MCF 10A (cell line): ENCODE results near the gene KCNJ10. TPM values are rescaled to one million over a fixed set of nuclear protein-coding genes. Genes with fewer than 3 reads are reported as not detected.

Experiments used
- BruUV-seq: library from RNA; stranded (reverse); fragments of 400-500 nt; replicated peaks from 2 replicates; lab custom pipeline; 2021; lab: Mats Ljungman, UMichigan
- CTCF ChIA-PET: fragments of 300-600 bp; sonication (Branson Sonifier 250); formaldehyde crosslinking; extraction: SDS; loops from one replicate; lab custom pipeline; 2021; ENCODE audit warnings: antibody characterized with exemption, inconsistent platforms; lab: Yijun Ruan, JAX
- POLR2A ChIA-PET: fragments of 300-600, 350-650 bp; sonication (Branson Sonifier 250); formaldehyde crosslinking; extraction: SDS; loops from one replicate; lab custom pipeline; 2020; ENCODE audit warnings: antibody characterized with exemption, inconsistent platforms; lab: Yijun Ruan, JAX
- DNase-seq: peaks from one replicate; pipeline ENCODE4 v3.0.0-alpha.2; 2018; ENCODE audit not compliant: unreplicated experiment
- H3K27ac Mint-ChIP-seq: one replicate; pipeline ENCODE4 v1.8.0; 2022; ENCODE audit warnings: mild to moderate bottlenecking, low read depth, mixed read lengths; ENCODE audit not compliant: unreplicated experiment
- H3K27me3 Mint-ChIP-seq: one replicate; pipeline ENCODE4 v1.8.0; 2022; ENCODE audit warnings: mixed read lengths; ENCODE audit not compliant: insufficient read depth, unreplicated experiment
- H3K36me3 Mint-ChIP-seq: one replicate; pipeline ENCODE4 v1.8.0; 2022; ENCODE audit warnings: mild to moderate bottlenecking, moderate library complexity, mixed read lengths; ENCODE audit not compliant: insufficient read depth, unreplicated experiment
- H3K4me1 Mint-ChIP-seq: one replicate; pipeline ENCODE4 v1.8.0; 2022; ENCODE audit warnings: mixed read lengths; ENCODE audit not compliant: insufficient read depth, unreplicated experiment
- H3K4me3 Mint-ChIP-seq: one replicate; pipeline ENCODE4 v1.8.0; 2022; ENCODE audit warnings: mild to moderate bottlenecking, moderate library complexity, mixed read lengths; ENCODE audit not compliant: unreplicated experiment
- H3K9me3 Mint-ChIP-seq: one replicate; pipeline ENCODE4 v1.8.0; 2022; ENCODE audit warnings: mixed read lengths; ENCODE audit not compliant: unreplicated experiment
- CTCF ChIP-seq: fragments of 200-600 bp; IDR thresholded peaks from one replicate; pipeline ENCODE4 v1.8.0; 2022; ENCODE audit warnings: antibody characterized with exemption, mild to moderate bottlenecking; ENCODE audit not compliant: unreplicated experiment
- intact Hi-C: fragments of 100-400 bp; cut with micrococcal nuclease; formaldehyde crosslinking; loops from 2 replicates; pipeline ENCODE4 v1.14.1; 2022
- total RNA-seq: library from RNA; stranded (reverse); gene quantifications from 2 replicates; pipeline ENCODE4 v1.2.3, GENCODE V29; 2022

Gene KCNJ10
- total RNA-seq, 1 experiment from 2014 or later = not detected

- no peaks in the 10 kb centered on the region for H3K27me3 Mint-ChIP-seq
- H3K4me3 Mint-ChIP-seq = no peak overlapping the region
- no peak overlapping the region for H3K27ac Mint-ChIP-seq
- DNase-seq = peak; percentile 67
- CTCF ChIA-PET = interaction anchor here (0.6 to 14.6 kb wide), 13 partner anchors 12 to 823 kb away, joined by 3 to 248 read pairs (median 4); no protein-coding TSS in a partner anchor
- no TSS peak for BruUV-seq
- POLR2A ChIA-PET = interaction anchor here (0.9 to 4.0 kb wide), 2 partner anchors 12 to 58 kb away, joined by 6 to 52 read pairs; partner anchors contain the start of gene PIGM
- intact Hi-C loops = no loop called here
- H3K36me3 Mint-ChIP-seq = no peaks in the 10 kb centered on the region
- peaks cover 27% of the 10 kb centered on the region for H3K4me1 Mint-ChIP-seq
- TF ChIP-seq CTCF = no peak
- no peaks in the 10 kb centered on the region for H3K9me3 Mint-ChIP-seq
These were observed 51.1 kb downstream of the KCNJ10 start for GRCh38 chr1:160018900-160019299.

DNA sequence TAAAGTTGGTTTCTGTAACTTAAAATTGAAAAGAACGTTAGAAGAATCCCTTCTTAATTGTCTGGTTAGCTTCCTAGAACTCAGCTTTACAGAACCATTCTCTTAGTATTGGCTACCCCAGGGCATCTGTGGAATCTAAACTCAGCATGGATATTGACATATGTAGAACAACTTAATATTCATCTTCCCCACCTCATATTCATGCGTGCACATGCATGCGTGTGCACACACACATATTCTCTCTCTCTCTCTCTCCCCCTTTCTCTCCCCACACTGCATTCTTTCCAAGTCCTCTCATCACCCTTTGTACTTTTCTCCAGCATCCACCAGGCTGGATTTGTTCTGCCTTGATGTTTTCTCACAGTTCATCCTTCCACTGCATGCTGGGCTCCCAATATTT, 51.6 kb downstream of the KCNJ10 start:
- CTCF ChIA-PET = interaction anchor here (0.6 to 14.6 kb wide), 12 partner anchors 11 to 822 kb away, joined by 3 to 248 read pairs (median 4); no protein-coding TSS in a partner anchor
- TF ChIP-seq CTCF = no peak
- DNase-seq = no peak
- Mint-ChIP-seq H3K4me1 (peaks cover 21% of the 10 kb centered on the region), H3K27ac (no peak overlapping the region), H3K9me3 (no peaks in the 10 kb centered on the region), H3K27me3 (no peaks in the 10 kb centered on the region), H3K4me3 (no peak overlapping the region), H3K36me3 (no peaks in the 10 kb centered on the region)
- POLR2A ChIA-PET = interaction anchor here (0.6 to 4.0 kb wide), 3 partner anchors 10 to 28 kb away, joined by 3 to 52 read pairs (median 3); partner anchors contain the start of gene PIGM
- intact Hi-C loops = no loop called here
- no TSS peak for BruUV-seq

GRCh38 chr1:160017592-160017991, 52.4 kb downstream of the KCNJ10 start:
- TF ChIP-seq CTCF = no peak
- Mint-ChIP-seq H3K36me3 (no peaks in the 10 kb centered on the region), H3K9me3 (no peaks in the 10 kb centered on the region), H3K27ac (no peak overlapping the region), H3K4me1 (peaks cover 16% of the 10 kb centered on the region), H3K4me3 (no peak overlapping the region), H3K27me3 (no peaks in the 10 kb centered on the region)
- intact Hi-C loops = no loop called here
- DNase-seq = no peak
- CTCF ChIA-PET = interaction anchor here (0.8 to 14.6 kb wide), 6 partner anchors 11 to 821 kb away, joined by 3 to 248 read pairs (median 4); no protein-coding TSS in a partner anchor
- POLR2A ChIA-PET = interaction anchor here (0.5 to 4.0 kb wide), 4 partner anchors 10 to 327 kb away, joined by 3 to 52 read pairs (median 3); partner anchors contain the start of gene PIGM
- no TSS peak for BruUV-seq

DNA sequence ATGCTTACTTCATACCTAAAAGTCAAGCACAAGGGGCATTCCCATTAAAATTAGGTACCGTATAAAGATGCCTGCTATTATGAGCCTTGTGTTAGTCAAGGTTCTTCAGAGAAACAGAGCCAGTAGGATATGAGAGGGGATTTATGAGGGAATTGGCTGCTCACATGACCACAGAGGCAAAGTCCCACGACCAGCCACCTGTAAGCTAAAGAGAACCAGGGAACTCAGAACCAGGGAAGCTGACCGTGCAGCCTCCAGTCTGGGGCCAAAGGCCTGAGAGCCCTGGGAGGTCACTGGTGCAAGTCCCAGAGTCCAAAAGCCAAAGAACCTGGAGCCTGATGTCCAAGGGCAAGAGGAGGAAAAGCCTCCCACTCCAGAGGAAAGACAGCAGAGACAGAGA, 58.2 kb downstream of the KCNJ10 start:
- no TSS peak for BruUV-seq
- Mint-ChIP-seq H3K27me3 (no peaks in the 10 kb centered on the region), H3K9me3 (no peaks in the 10 kb centered on the region), H3K27ac (no peak overlapping the region), H3K4me3 (no peak overlapping the region), H3K36me3 (no peaks in the 10 kb centered on the region), H3K4me1 (peaks cover 6% of the 10 kb centered on the region)
- ChIA-PET CTCF (interaction anchor here (0.6 to 14.6 kb wide), 3 partner anchors 21 to 71 kb away, joined by 3 to 1675 read pairs (median 3); partner anchors contain the start of genes IGSF9, SLAMF9 and TAGLN2), POLR2A (interaction anchor here (0.7 to 1.6 kb wide), 2 partner anchors 20 to 86 kb away, joined by 3 to 4 read pairs; partner anchors contain the start of gene TAGLN2)
- TF ChIP-seq CTCF = no peak
- no peak for DNase-seq
- intact Hi-C loops = no loop called here
